DMS53 treated with DMSO at 0.1 percent for 48 hours (cell line): Measurements from ENCODE around the gene AFM.
A peak's percentile ranks its signal among the peaks of the same experiment; 100 is the strongest.

Source experiments
- DNase-seq: peaks from one replicate; lab custom pipeline; 2025; ENCODE audit not compliant: unreplicated experiment; lab: John Stamatoyannopoulos, UW

Gene AFM, protein sequence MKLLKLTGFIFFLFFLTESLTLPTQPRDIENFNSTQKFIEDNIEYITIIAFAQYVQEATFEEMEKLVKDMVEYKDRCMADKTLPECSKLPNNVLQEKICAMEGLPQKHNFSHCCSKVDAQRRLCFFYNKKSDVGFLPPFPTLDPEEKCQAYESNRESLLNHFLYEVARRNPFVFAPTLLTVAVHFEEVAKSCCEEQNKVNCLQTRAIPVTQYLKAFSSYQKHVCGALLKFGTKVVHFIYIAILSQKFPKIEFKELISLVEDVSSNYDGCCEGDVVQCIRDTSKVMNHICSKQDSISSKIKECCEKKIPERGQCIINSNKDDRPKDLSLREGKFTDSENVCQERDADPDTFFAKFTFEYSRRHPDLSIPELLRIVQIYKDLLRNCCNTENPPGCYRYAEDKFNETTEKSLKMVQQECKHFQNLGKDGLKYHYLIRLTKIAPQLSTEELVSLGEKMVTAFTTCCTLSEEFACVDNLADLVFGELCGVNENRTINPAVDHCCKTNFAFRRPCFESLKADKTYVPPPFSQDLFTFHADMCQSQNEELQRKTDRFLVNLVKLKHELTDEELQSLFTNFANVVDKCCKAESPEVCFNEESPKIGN

GRCh38 chr4:73481358-73481757 is at the start of gene AFM:
Gene AFM (plus strand): TSS chr4:73481745. CDS start chr4:73481776, 31 bp downstream.
- DNase-seq = no peak

- DNase-seq = no peak
Measured at GRCh38 chr4:73431813-73432168, 49.8 kb upstream of the AFM start.

GRCh38 chr4:73432169-73433000 is 49.2 kb upstream of the AFM start:
- DNase-seq = no peak

DNA sequence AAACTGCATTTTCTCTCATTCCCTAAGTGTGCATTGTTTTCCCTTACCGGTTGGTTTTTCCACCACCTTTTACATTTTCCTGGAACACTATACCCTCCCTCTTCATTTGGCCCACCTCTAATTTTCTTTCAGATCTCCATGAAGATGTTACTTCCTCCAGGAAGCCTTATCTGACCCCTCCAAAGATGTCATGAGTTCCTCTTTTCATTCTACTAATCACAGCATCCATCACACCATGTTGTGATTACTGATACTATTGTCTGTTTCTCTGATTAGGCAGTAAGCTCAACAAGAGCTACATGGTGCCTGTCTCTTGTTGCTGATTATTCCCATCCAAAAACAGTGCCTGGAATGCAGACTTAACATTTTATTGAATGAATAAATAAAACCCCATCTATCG is 48.4 kb upstream of the AFM start:
- DNase-seq = no peak

- peak; percentile 12 for DNase-seq
Measured at GRCh38 chr4:73434311-73434710, 47.2 kb upstream of the AFM start.

DNA sequence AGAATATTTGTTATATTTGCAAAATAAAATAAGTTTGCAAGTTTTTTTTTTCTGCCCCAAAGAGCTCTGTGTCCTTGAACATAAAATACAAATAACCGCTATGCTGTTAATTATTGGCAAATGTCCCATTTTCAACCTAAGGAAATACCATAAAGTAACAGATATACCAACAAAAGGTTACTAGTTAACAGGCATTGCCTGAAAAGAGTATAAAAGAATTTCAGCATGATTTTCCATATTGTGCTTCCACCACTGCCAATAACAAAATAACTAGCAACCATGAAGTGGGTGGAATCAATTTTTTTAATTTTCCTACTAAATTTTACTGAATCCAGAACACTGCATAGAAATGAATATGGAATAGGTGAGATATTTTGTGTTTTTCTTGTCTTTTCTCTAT is 45.6 kb upstream of the AFM start, which contains the start of gene AFP:
AFP (plus strand) TSS at position 238 of the 400 bp plus-strand sequence; CDS start at position 280, 42 bp downstream.
- DNase-seq = no peak

- no peak for DNase-seq
Measured at GRCh38 chr4:73436674-73437557, 44.6 kb upstream of the AFM start.

- no peak for DNase-seq
Measured at GRCh38 chr4:73437558-73437956, 44.0 kb upstream of the AFM start.

GRCh38 chr4:73438048-73438447 is 43.5 kb upstream of the AFM start:
- DNase-seq = no peak

DNA sequence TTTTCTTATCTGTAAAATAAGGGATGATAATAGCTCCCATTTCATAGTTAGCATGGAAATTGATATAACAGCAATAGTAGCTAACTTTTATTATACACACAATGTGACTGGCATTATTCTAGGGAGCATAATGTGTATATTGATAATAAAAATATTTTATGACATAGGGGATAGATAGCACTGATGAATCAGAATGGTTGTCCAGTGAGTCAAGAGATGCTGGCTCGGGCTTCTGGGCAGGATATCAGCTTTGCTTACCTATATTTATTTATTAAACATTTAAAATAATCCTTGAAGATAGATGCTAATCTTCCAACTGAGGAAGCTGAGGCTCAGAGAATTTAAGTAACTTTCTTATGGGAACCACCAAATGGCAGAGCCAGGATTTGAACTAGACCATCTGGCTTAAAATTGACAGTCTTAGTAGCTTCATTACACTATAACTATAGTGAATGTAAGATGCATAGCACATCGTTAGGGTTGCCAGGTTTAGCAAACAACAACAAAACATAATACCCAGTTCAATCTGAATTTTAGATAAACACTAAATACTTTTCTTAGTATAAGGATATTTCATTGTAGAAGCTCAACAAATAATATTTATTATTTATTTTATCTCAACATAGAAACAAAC is 42.8 kb upstream of the AFM start:
- no peak for DNase-seq

- DNase-seq = no peak
Measured at GRCh38 chr4:73439445-73439844, 42.1 kb upstream of the AFM start.

DNA sequence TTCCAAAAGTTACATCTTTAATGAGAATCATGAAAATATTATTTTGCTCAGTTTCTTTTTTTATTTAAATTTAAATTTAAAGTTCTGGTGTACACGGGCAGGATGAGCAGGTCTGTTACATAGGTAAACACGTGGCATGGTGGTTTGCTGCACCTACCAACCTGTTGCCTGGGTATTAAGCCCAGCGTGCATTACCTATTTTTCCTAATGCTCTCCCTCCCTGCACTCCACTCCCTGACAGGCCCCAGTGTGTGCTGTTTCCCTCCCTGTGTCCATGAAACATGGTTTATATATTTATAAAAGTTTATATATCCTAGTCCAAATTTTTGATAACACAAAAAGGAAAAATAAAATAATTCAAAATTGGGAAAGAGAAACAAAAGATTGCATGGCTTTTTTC is 41.6 kb upstream of the AFM start:
- no peak for DNase-seq

DNA sequence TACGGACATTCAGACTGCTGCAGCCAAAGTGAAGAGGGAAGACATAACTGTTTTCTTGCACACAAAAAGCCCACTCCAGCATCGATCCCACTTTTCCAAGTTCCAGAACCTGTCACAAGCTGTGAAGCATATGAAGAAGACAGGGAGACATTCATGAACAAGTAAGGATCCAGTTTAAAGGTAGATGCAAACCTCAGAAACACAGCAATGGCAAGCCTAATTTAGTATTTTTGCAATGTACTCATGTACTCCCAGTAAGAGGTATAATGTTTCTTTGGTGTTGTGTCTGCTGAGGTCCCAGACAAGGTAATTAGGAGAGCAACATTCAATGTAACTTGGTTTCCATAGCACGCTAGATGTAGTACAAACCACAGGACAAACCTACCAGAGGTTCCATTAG is 40.9 kb upstream of the AFM start:
- no peak for DNase-seq

GRCh38 chr4:73442275-73442674 is 39.3 kb upstream of the AFM start:
- no peak for DNase-seq

DNA sequence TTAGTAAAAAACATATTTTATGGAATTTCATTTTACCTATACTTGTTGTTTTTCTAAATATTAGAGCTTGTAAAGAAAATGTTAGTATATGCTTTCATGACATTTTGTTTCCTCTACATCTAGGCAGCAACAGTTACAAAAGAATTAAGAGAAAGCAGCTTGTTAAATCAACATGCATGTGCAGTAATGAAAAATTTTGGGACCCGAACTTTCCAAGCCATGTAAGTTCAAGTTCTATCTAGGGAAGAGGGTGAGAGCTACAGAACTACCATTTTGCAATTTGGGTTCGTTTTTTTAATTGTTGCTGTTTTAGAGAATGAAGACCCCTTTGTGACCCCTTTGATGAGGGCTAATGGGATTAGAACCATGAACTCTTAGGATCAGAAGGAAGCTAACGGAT is 38.3 kb upstream of the AFM start:
- no peak for DNase-seq

DNA sequence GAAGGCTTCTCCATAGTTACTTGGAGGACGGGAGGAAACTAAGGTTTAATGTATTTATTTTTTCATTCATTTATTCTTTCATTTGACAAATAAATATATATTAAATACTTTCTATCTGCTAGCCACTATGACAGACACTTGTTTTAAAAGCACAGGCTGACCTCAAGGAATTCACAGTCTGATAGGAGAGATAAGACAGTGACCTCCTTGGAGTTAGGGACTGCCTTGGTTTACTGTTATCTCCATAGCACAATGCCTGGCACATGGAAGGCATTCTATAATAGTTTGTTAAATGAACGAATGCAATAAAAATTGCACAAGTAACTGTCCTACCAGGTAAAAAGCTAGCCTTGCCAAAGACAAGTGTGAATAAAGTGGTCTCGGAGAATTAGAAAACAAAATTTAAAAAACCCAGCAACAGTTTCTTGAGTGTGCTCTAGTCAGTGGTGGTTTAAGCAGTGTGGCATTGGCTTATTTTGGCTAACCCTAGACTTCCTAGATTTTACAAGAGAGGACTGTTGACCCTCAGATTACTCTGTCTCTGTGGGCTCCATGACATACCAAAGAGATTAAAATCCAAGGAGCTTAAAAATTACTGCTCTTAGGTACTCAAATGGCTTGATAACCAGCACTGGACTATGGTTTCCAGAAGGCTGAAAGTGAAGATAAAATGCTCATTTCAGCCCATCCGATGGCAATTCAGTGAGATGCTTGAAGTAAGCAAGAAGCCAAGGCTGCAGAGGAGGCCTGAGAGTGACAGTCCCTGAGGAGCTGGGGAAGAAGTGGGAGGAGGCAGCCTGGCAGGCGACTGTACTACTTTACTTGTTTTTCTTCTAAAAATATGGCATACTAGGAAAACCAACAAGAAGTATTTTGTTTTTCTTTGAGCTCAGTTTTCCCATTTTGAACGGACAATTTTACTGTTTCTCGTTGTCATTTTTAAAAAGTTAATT is 35.9 kb upstream of the AFM start:
- DNase-seq = no peak

GRCh38 chr4:73446336-73446938 is 35.1 kb upstream of the AFM start:
- DNase-seq = peak; percentile 50

- DNase-seq = no peak
Measured at GRCh38 chr4:73447671-73448070, 33.9 kb upstream of the AFM start.
